IMR-90 (cell line): ENCODE measurements around the gene ARID4B.

Experiments used
- CHD1 ChIP-seq: IDR thresholded peaks from 2 replicates; pipeline ENCODE4 v1.6.1; 2012; ENCODE audit warnings: low read depth, low read length, improper control_type of control experiment
- CTCF ChIP-seq: conservative IDR thresholded peaks from 2 replicates; pipeline ENCODE4 v1.5.1; 2012; ENCODE audit warnings: mild to moderate bottlenecking, low read depth, low read length, improper control_type of control experiment
- ELK1 ChIP-seq: fragments of 150-350 bp; IDR thresholded peaks from 2 replicates; pipeline ENCODE4 v1.6.1; 2016; ENCODE audit warnings: low read depth, mild to moderate bottlenecking, low read length, moderate library complexity, borderline replicate concordance
- MAFK ChIP-seq: IDR thresholded peaks from 2 replicates; pipeline ENCODE4 v1.6.1; 2012; ENCODE audit warnings: low read depth, low read length, improper control_type of control experiment
- MAZ ChIP-seq: IDR thresholded peaks from 2 replicates; pipeline ENCODE4 v1.6.1; 2012; ENCODE audit warnings: low read depth, mild to moderate bottlenecking, low read length, improper control_type of control experiment, moderate library complexity, borderline replicate concordance
- MXI1 ChIP-seq: IDR thresholded peaks from 2 replicates; pipeline ENCODE4 v1.6.1; 2012; ENCODE audit warnings: low read depth, mild to moderate bottlenecking, low read length, moderate library complexity, borderline replicate concordance
- NFE2L2 ChIP-seq: fragments of 150-350 bp; IDR thresholded peaks from 2 replicates; pipeline ENCODE4 v1.6.1; 2016; ENCODE audit warnings: low read depth, mild to moderate bottlenecking, low read length
- POLR2A ChIP-seq: IDR thresholded peaks from 2 replicates; pipeline ENCODE4 v1.6.1; 2012; ENCODE audit warnings: mild to moderate bottlenecking, low read depth, low read length
- RAD21 ChIP-seq: IDR thresholded peaks from 2 replicates; pipeline ENCODE4 v1.6.1; 2012; ENCODE audit warnings: low read length, improper control_type of control experiment
- RCOR1 ChIP-seq: IDR thresholded peaks from 2 replicates; pipeline ENCODE4 v1.6.1; 2012; ENCODE audit warnings: mild to moderate bottlenecking, low read length, improper control_type of control experiment; ENCODE audit not compliant: insufficient replicate concordance
- RFX5 ChIP-seq: IDR thresholded peaks from 2 replicates; pipeline ENCODE4 v1.8.0; 2012; ENCODE audit warnings: low read depth, mild to moderate bottlenecking, low read length, moderate library complexity
- SMC3 ChIP-seq: fragments of 150-350 bp; IDR thresholded peaks from 2 replicates; pipeline ENCODE4 v1.6.1; 2016; ENCODE audit warnings: low read depth, mild to moderate bottlenecking, antibody characterized with exemption, low read length, moderate library complexity
- USF2 ChIP-seq: fragments of 150-350 bp; IDR thresholded peaks from 2 replicates; pipeline ENCODE4 v1.6.1; 2017; ENCODE audit warnings: mild to moderate bottlenecking, antibody characterized with exemption, low read length, low read depth

GRCh38 chr1:235304549-235305451 is 23.2 kb downstream of the ARID4B start:
- TF ChIP-seq RAD21, result no peak
- TF ChIP-seq CTCF, result no peak
- no peak for TF ChIP-seq CHD1
- no peak for TF ChIP-seq POLR2A
- no peak for TF ChIP-seq RCOR1
- TF ChIP-seq MXI1, result no peak
- no peak for TF ChIP-seq ELK1
- TF ChIP-seq MAFK, result no peak
- no peak for TF ChIP-seq NFE2L2
- TF ChIP-seq MAZ, result no peak
- no peak for TF ChIP-seq USF2
- TF ChIP-seq RFX5, result no peak
- no peak for TF ChIP-seq SMC3
